GM13977 (cell line): ENCODE measurements around the gene PRAMEF33.
"Not testable (repeated sequence)": the region's sequence is repeated elsewhere in the genome, so short reads cannot be mapped to it uniquely, and the experiment has no call there.

ENCODE experiments used
- DNase-seq: peaks from one replicate; pipeline ENCODE4 v3.0.0; 2012; ENCODE audit warnings: low spot score
- in situ Hi-C: fragments of 300-500 bp; cut with MboI; formaldehyde crosslinking; loops from one replicate; pipeline ENCODE4 v1.12.0; 2022; ENCODE audit warnings: low sequenced_read_pairs, low pct_unique_long_range_greater_than_20kb, mixed read lengths, inconsistent platforms; ENCODE audit not compliant: unreplicated experiment
- TF ChIP-seq, protein P1 (sequence below): IDR thresholded peaks from 2 replicates; pipeline ENCODE4 v1.5.1; 2012; ENCODE audit warnings: mild to moderate bottlenecking, control low read depth; ENCODE audit not compliant: insufficient read depth; ENCODE audit errors: extremely low read depth, missing control alignments

The PRAMEF33 gene

DNA sequence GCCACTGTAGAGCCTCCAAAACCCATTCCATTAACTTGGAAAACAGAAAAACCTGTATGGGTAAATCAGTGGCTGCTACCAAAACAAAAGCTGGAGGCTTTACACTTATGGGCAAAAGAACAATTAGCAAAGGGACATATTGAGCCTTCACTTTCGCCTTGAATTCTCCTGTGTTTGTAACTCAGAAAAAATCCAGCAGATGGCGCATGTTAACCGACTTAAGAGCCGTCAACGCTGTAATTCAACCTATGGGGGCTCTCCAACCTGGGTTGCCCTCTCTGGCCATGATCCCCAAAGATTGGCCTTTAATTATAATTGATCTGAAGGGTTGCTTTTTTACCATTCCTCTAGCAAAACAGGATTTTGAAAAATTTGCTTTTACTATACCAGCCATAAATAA lies 53.4 kb downstream of the PRAMEF33 start:
- DNase-seq: peak; percentile 25
- in situ Hi-C loops: not testable (repeated sequence)
- TF ChIP-seq, protein P1, sequence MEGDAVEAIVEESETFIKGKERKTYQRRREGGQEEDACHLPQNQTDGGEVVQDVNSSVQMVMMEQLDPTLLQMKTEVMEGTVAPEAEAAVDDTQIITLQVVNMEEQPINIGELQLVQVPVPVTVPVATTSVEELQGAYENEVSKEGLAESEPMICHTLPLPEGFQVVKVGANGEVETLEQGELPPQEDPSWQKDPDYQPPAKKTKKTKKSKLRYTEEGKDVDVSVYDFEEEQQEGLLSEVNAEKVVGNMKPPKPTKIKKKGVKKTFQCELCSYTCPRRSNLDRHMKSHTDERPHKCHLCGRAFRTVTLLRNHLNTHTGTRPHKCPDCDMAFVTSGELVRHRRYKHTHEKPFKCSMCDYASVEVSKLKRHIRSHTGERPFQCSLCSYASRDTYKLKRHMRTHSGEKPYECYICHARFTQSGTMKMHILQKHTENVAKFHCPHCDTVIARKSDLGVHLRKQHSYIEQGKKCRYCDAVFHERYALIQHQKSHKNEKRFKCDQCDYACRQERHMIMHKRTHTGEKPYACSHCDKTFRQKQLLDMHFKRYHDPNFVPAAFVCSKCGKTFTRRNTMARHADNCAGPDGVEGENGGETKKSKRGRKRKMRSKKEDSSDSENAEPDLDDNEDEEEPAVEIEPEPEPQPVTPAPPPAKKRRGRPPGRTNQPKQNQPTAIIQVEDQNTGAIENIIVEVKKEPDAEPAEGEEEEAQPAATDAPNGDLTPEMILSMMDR: peak; percentile 63
